Stimulated activated CD4-positive, alpha-beta T cell treated with anti-CD3 and anti-CD28 coated beads, TNF-alpha, amount 100 ng/mL, for 48 hours (primary cell): ENCODE measurements around the gene SGCD.
A peak's percentile ranks its signal among the peaks of the same experiment; 100 is the strongest.

Experiments
- DNase-seq, 3 donors: peaks; one replicate each; pipeline ENCODE4 v3.0.0-alpha.2; 2020; ENCODE audit warnings: low read depth in 3 of 3

Gene SGCD

GRCh38 chr5:156774273-156774672 lies 447.3 kb downstream of the SGCD start:
- DNase-seq = no peak

- no peak for DNase-seq
These were observed 451.3 kb downstream of the SGCD start for GRCh38 chr5:156778139-156778706.

GRCh38 chr5:156778752-156779151 lies 451.8 kb downstream of the SGCD start:
- no peak for DNase-seq

- no peak for DNase-seq
These were observed 452.5 kb downstream of the SGCD start for GRCh38 chr5:156779436-156779835.

GRCh38 chr5:156783092-156783491 lies 456.1 kb downstream of the SGCD start:
- no peak for DNase-seq

GRCh38 chr5:156794687-156795086 lies 467.7 kb downstream of the SGCD start:
- DNase-seq = no peak

- DNase-seq = no peak
These were observed 471.2 kb downstream of the SGCD start for GRCh38 chr5:156798201-156798600.

- DNase-seq = no peak
These were observed 472.2 kb downstream of the SGCD start for GRCh38 chr5:156799171-156799570.

- DNase-seq = no peak
These were observed 474.0 kb downstream of the SGCD start for GRCh38 chr5:156800929-156801328.

- no peak for DNase-seq
These were observed 475.5 kb downstream of the SGCD start for GRCh38 chr5:156802501-156802900.

- no peak for DNase-seq
These were observed 476.4 kb downstream of the SGCD start for GRCh38 chr5:156803404-156803803.

GRCh38 chr5:156812959-156813358 lies 486.0 kb downstream of the SGCD start:
- no peak for DNase-seq

GRCh38 chr5:156815988-156816599 lies 489.1 kb downstream of the SGCD start:
- DNase-seq = peak in 2 of 3 donors; percentile 6 to 11
